GM23338 (cell line): Measurements from ENCODE around the gene NPAS4. TPM values are rescaled to one million over a fixed set of nuclear protein-coding genes. Genes with fewer than 3 reads are reported as not detected.

Experiments used
- ATAC-seq: fragments of 200-7000 bp; cut with Tn5 transposase; 3 replicates; pipeline ENCODE4 v1.9.1; 2020
- DNase-seq: peaks from one replicate; pipeline ENCODE4 v3.0.0-alpha.2; 2015; ENCODE audit warnings: low spot score
- H2AFZ ChIP-seq: fragments of 200-600 bp; sonication (generic); 2 replicates; pipeline ENCODE4 v1.8.0; 2016; ENCODE audit warnings: antibody characterized with exemption, mild to moderate bottlenecking, moderate library complexity
- H3F3A ChIP-seq: fragments of 200-600 bp; sonication (generic); replicated peaks from 2 replicates; pipeline ENCODE4 v1.8.0; 2017; ENCODE audit warnings: antibody characterized with exemption, mixed run types, low read depth
- H3K27ac ChIP-seq: fragments of 200-600 bp; sonication (generic); 2 replicates; pipeline ENCODE4 v1.6.1; 2016; ENCODE audit warnings: low read depth
- H3K27me3 ChIP-seq: fragments of 200-600 bp; sonication (generic); 2 replicates; pipeline ENCODE4 v1.8.0; 2016; ENCODE audit warnings: mild to moderate bottlenecking, mixed run types, moderate library complexity; ENCODE audit not compliant: insufficient read depth
- H3K36me3 ChIP-seq: fragments of 200-600 bp; sonication (generic); 2 replicates; pipeline ENCODE4 v1.8.0; 2016; ENCODE audit warnings: mild to moderate bottlenecking; ENCODE audit not compliant: insufficient read depth
- H3K4me1 ChIP-seq: fragments of 200-600 bp; sonication (generic); 2 replicates; pipeline ENCODE4 v1.8.0; 2016; ENCODE audit warnings: mild to moderate bottlenecking, moderate library complexity; ENCODE audit not compliant: insufficient read depth
- H3K4me2 ChIP-seq: fragments of 200-600 bp; sonication (generic); 2 replicates; pipeline ENCODE4 v1.7.1; 2017; ENCODE audit warnings: mixed run types
- H3K4me3 ChIP-seq: fragments of 200-600 bp; sonication (generic); 2 replicates; pipeline ENCODE4 v1.6.1; 2016; ENCODE audit warnings: mixed run types
- H3K79me2 ChIP-seq: fragments of 200-600 bp; sonication (generic); replicated peaks from 2 replicates; pipeline ENCODE4 v1.8.0; 2017; ENCODE audit warnings: mild to moderate bottlenecking; ENCODE audit not compliant: insufficient read depth
- H3K9me2 ChIP-seq: fragments of 200-600 bp; sonication (generic); 2 replicates; pipeline ENCODE4 v1.8.0; 2017; ENCODE audit not compliant: insufficient read depth
- H4K20me1 ChIP-seq: fragments of 200-600 bp; sonication (generic); replicated peaks from 2 replicates; pipeline ENCODE4 v1.8.0; 2017; ENCODE audit warnings: mild to moderate bottlenecking; ENCODE audit not compliant: insufficient read depth
- H3K27ac Mint-ChIP-seq: 2 replicates; pipeline ENCODE4 v1.8.0; 2020; ENCODE audit warnings: inconsistent platforms, mild to moderate bottlenecking, moderate library complexity, mixed read lengths
- H3K27me3 Mint-ChIP-seq: 3 replicates; pipeline ENCODE4 v1.8.0; 2022; ENCODE audit warnings: low read depth, mild to moderate bottlenecking, moderate library complexity, mixed read lengths, inconsistent platforms; ENCODE audit not compliant: insufficient read depth, poor library complexity
- H3K36me3 Mint-ChIP-seq: 3 replicates; pipeline ENCODE4 v1.8.0; 2021; ENCODE audit warnings: low read depth, mild to moderate bottlenecking, inconsistent platforms, moderate library complexity, mixed read lengths
- H3K4me1 Mint-ChIP-seq: 3 replicates; pipeline ENCODE4 v1.8.0; 2020; ENCODE audit warnings: mild to moderate bottlenecking, inconsistent platforms, mixed read lengths
- H3K4me3 Mint-ChIP-seq: 3 replicates; pipeline ENCODE4 v1.8.0; 2021; ENCODE audit warnings: moderate library complexity, mild to moderate bottlenecking, inconsistent platforms, mixed read lengths
- H3K9me3 Mint-ChIP-seq: 3 replicates; pipeline ENCODE4 v1.8.0; 2020; ENCODE audit warnings: moderate library complexity, mild to moderate bottlenecking, inconsistent platforms, mixed read lengths
- CREB1 ChIP-seq: fragments of 250-450 bp; sonication (Bioruptor Pico); IDR thresholded peaks from 2 replicates; pipeline ENCODE4 v1.5.0; 2020; ENCODE audit warnings: low read depth, mild to moderate bottlenecking, moderate library complexity
- CTCF ChIP-seq, 2 experiments: fragments of 200-600 bp in 1 of 2; sonication (generic) in 1 of 2; conservative IDR thresholded peaks; 2 replicates each; pipeline versions ENCODE4 v1.5.1 to v1.6.1; 2016 to 2017; ENCODE audit warnings: antibody characterized with exemption in 2 of 2, low read depth in 2 of 2, mild to moderate bottlenecking in 2 of 2, moderate library complexity in 1 of 2
- ETS1 ChIP-seq: IDR thresholded peaks from 2 replicates; pipeline ENCODE4 v1.6.1; 2016; ENCODE audit warnings: antibody characterized with exemption
- EZH2 ChIP-seq: fragments of 200-600 bp; sonication (generic); IDR thresholded peaks from one replicate; pipeline ENCODE4 v1.8.0; 2017; ENCODE audit warnings: antibody characterized with exemption, mild to moderate bottlenecking, low read depth; ENCODE audit not compliant: unreplicated experiment
- EZH2phosphoT487 ChIP-seq: fragments of 200-600 bp; sonication (generic); IDR thresholded peaks from one replicate; pipeline ENCODE4 v1.8.1; 2018; ENCODE audit warnings: antibody characterized with exemption; ENCODE audit not compliant: unreplicated experiment
- JUNB ChIP-seq: IDR thresholded peaks from one replicate; pipeline ENCODE4 v1.6.1; 2016; ENCODE audit warnings: antibody characterized with exemption; ENCODE audit not compliant: unreplicated experiment
- NANOG ChIP-seq: IDR thresholded peaks from 2 replicates; pipeline ENCODE4 v1.6.1; 2016; ENCODE audit warnings: antibody characterized with exemption, borderline replicate concordance
- POLR2AphosphoS5 ChIP-seq: IDR thresholded peaks from 2 replicates; pipeline ENCODE4 v1.6.1; 2016; ENCODE audit warnings: antibody characterized with exemption, low read depth
- STAT1 ChIP-seq: IDR thresholded peaks from one replicate; pipeline ENCODE4 v1.6.1; 2016; ENCODE audit warnings: antibody characterized with exemption; ENCODE audit not compliant: unreplicated experiment
- ZNF114 ChIP-seq: fragments of 250-450 bp; sonication (Bioruptor Pico); IDR thresholded peaks from 2 replicates; pipeline ENCODE4 v1.5.0; 2020; ENCODE audit warnings: mild to moderate bottlenecking, moderate library complexity
- ZNF331 ChIP-seq: fragments of 250-450 bp; sonication (Bioruptor Pico); IDR thresholded peaks from 2 replicates; pipeline ENCODE4 v1.5.0; 2020; ENCODE audit warnings: low read depth, mild to moderate bottlenecking, moderate library complexity
- polyA plus RNA-seq: library from polyadenylated mRNA; unstranded; fragments of >200 nt; fragmentation: Nextera tagmentation; extraction: Ambion mirVana; gene quantifications from 2 replicates; pipeline ENCODE4 v1.2.1, GENCODE V29; 2016
- total RNA-seq: library from RNA; depleted of rRNA; stranded (reverse); fragments of >200 nt; shearing (Covaris generic); gene quantifications from 2 replicates; pipeline ENCODE4 v1.2.3, GENCODE V29; 2014
- TF ChIP-seq, protein P1 (sequence below): fragments of 250-450 bp; sonication (Bioruptor Pico); IDR thresholded peaks from 2 replicates; pipeline ENCODE4 v1.5.0; 2020; ENCODE audit warnings: mild to moderate bottlenecking, moderate library complexity
- TF ChIP-seq, protein P2 (sequence below): IDR thresholded peaks from one replicate; pipeline ENCODE4 v1.6.1; 2018; ENCODE audit warnings: antibody characterized with exemption; ENCODE audit not compliant: unreplicated experiment

Gene NPAS4
- total and polyA plus RNA-seq, 2 experiments from 2014 or later = 0.71 to 0.97 TPM

GRCh38 chr11:66408488-66409214 lies 12.2 kb upstream of the NPAS4 start:
- peak; percentile 99 to 100 for TF ChIP-seq CTCF (conservative IDR thresholded peaks at IDR 0.05; ENCODE audit: low read depth in 2 of 2)
- TF ChIP-seq, protein P1, sequence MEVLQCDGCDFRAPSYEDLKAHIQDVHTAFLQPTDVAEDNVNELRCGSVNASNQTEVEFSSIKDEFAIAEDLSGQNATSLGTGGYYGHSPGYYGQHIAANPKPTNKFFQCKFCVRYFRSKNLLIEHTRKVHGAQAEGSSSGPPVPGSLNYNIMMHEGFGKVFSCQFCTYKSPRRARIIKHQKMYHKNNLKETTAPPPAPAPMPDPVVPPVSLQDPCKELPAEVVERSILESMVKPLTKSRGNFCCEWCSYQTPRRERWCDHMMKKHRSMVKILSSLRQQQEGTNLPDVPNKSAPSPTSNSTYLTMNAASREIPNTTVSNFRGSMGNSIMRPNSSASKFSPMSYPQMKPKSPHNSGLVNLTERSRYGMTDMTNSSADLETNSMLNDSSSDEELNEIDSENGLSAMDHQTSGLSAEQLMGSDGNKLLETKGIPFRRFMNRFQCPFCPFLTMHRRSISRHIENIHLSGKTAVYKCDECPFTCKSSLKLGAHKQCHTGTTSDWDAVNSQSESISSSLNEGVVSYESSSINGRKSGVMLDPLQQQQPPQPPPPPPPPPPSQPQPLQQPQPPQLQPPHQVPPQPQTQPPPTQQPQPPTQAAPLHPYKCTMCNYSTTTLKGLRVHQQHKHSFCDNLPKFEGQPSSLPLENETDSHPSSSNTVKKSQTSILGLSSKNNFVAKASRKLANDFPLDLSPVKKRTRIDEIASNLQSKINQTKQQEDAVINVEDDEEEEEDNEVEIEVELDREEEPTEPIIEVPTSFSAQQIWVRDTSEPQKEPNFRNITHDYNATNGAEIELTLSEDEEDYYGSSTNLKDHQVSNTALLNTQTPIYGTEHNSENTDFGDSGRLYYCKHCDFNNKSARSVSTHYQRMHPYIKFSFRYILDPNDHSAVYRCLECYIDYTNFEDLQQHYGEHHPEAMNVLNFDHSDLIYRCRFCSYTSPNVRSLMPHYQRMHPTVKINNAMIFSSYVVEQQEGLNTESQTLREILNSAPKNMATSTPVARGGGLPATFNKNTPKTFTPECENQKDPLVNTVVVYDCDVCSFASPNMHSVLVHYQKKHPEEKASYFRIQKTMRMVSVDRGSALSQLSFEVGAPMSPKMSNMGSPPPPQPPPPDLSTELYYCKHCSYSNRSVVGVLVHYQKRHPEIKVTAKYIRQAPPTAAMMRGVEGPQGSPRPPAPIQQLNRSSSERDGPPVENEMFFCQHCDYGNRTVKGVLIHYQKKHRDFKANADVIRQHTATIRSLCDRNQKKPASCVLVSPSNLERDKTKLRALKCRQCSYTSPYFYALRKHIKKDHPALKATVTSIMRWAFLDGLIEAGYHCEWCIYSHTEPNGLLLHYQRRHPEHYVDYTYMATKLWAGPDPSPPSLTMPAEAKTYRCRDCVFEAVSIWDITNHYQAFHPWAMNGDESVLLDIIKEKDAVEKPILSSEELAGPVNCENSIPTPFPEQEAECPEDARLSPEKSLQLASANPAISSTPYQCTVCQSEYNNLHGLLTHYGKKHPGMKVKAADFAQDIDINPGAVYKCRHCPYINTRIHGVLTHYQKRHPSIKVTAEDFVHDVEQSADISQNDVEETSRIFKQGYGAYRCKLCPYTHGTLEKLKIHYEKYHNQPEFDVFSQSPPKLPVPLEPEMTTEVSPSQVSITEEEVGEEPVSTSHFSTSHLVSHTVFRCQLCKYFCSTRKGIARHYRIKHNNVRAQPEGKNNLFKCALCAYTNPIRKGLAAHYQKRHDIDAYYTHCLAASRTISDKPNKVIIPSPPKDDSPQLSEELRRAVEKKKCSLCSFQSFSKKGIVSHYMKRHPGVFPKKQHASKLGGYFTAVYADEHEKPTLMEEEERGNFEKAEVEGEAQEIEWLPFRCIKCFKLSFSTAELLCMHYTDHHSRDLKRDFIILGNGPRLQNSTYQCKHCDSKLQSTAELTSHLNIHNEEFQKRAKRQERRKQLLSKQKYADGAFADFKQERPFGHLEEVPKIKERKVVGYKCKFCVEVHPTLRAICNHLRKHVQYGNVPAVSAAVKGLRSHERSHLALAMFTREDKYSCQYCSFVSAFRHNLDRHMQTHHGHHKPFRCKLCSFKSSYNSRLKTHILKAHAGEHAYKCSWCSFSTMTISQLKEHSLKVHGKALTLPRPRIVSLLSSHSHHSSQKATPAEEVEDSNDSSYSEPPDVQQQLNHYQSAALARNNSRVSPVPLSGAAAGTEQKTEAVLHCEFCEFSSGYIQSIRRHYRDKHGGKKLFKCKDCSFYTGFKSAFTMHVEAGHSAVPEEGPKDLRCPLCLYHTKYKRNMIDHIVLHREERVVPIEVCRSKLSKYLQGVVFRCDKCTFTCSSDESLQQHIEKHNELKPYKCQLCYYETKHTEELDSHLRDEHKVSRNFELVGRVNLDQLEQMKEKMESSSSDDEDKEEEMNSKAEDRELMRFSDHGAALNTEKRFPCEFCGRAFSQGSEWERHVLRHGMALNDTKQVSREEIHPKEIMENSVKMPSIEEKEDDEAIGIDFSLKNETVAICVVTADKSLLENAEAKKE (CRISPR knock-in tag) = no peak
- no peak for TF ChIP-seq STAT1
- TF ChIP-seq EZH2 = no peak
- TF ChIP-seq, protein P2, sequence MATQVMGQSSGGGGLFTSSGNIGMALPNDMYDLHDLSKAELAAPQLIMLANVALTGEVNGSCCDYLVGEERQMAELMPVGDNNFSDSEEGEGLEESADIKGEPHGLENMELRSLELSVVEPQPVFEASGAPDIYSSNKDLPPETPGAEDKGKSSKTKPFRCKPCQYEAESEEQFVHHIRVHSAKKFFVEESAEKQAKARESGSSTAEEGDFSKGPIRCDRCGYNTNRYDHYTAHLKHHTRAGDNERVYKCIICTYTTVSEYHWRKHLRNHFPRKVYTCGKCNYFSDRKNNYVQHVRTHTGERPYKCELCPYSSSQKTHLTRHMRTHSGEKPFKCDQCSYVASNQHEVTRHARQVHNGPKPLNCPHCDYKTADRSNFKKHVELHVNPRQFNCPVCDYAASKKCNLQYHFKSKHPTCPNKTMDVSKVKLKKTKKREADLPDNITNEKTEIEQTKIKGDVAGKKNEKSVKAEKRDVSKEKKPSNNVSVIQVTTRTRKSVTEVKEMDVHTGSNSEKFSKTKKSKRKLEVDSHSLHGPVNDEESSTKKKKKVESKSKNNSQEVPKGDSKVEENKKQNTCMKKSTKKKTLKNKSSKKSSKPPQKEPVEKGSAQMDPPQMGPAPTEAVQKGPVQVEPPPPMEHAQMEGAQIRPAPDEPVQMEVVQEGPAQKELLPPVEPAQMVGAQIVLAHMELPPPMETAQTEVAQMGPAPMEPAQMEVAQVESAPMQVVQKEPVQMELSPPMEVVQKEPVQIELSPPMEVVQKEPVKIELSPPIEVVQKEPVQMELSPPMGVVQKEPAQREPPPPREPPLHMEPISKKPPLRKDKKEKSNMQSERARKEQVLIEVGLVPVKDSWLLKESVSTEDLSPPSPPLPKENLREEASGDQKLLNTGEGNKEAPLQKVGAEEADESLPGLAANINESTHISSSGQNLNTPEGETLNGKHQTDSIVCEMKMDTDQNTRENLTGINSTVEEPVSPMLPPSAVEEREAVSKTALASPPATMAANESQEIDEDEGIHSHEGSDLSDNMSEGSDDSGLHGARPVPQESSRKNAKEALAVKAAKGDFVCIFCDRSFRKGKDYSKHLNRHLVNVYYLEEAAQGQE = peak; percentile 49
- TF ChIP-seq ZNF331 (CRISPR knock-in tag) = no peak
- TF ChIP-seq ETS1 = no peak
- no peak for TF ChIP-seq EZH2phosphoT487
- TF ChIP-seq ZNF114 = no peak
- TF ChIP-seq JUNB = no peak
- peak; percentile 86 for TF ChIP-seq CREB1 (CRISPR knock-in tag)
- peak; percentile 18; the same call in 1 of the 2 replicates for TF ChIP-seq NANOG
- no peak for TF ChIP-seq POLR2AphosphoS5
- H3K4me3 ChIP-seq = peak overlapping the region; percentile 70
- H3K27ac ChIP-seq = peak overlapping the region; percentile 59; the same call in 1 of the 2 replicates
- no peaks in the 10 kb centered on the region for H3K9me2 ChIP-seq
- H3K36me3 Mint-ChIP-seq = peaks cover 2% of the 10 kb centered on the region; the same call in 1 of the 3 replicates
- ATAC-seq (peak; percentile 79), DNase-seq (peak; percentile 98)
- H3K79me2 ChIP-seq = peaks cover 9% of the 10 kb centered on the region; the same call in 1 of the 2 replicates
- no peaks in the 10 kb centered on the region for H3K36me3 ChIP-seq
- no peaks in the 10 kb centered on the region for H3K27me3 ChIP-seq
- peaks cover 14% of the 10 kb centered on the region for H3F3A ChIP-seq
- peak overlapping the region; percentile 80 for H3K4me2 ChIP-seq
- 0 out of 2 replicates have a peak overlapping the region, but pooled peaks have one; percentile 74 for H2AFZ ChIP-seq
- H3K27me3 Mint-ChIP-seq = peaks cover 3% of the 10 kb centered on the region
- peaks cover 21% of the 10 kb centered on the region for H3K4me1 Mint-ChIP-seq
- no peaks in the 10 kb centered on the region for H3K9me3 Mint-ChIP-seq
- H3K4me1 ChIP-seq = peaks cover 19% of the 10 kb centered on the region
- peak overlapping the region; percentile 65 for H3K4me3 Mint-ChIP-seq
- no peak overlapping the region for H3K27ac Mint-ChIP-seq
- H4K20me1 ChIP-seq = no peaks in the 10 kb centered on the region
